GM18502 (cell line): ENCODE data around the gene TPST2.
A peak's percentile ranks its signal among the peaks of the same experiment; 100 is the strongest.

Experiments
- ATAC-seq: cut with Tn5 transposase; IDR thresholded peaks from one replicate; pipeline ENCODE4 v1.9.1; 2021; ENCODE audit warnings: mild to moderate bottlenecking; ENCODE audit not compliant: unreplicated experiment, poor library complexity

The TPST2 gene

GRCh38 chr22:26581633-26582168, 8.2 kb downstream of the TPST2 start:
- no peak for ATAC-seq

- ATAC-seq, result no peak
Observed at GRCh38 chr22:26581026-26581425, 8.9 kb downstream of the TPST2 start.

- ATAC-seq, result no peak
Observed at GRCh38 chr22:26580240-26580962, 9.5 kb downstream of the TPST2 start.

GRCh38 chr22:26579331-26579886, 10.5 kb downstream of the TPST2 start:
- peak; percentile 80 for ATAC-seq

- ATAC-seq, result no peak
Observed at GRCh38 chr22:26577081-26577480, 12.9 kb downstream of the TPST2 start.

- ATAC-seq, result no peak
Observed at GRCh38 chr22:26576026-26576680, 13.8 kb downstream of the TPST2 start.

- no peak for ATAC-seq
Observed at GRCh38 chr22:26574001-26574723, 15.8 kb downstream of the TPST2 start.

GRCh38 chr22:26573026-26573662, 16.8 kb downstream of the TPST2 start:
- no peak for ATAC-seq

- ATAC-seq, result no peak
Observed at GRCh38 chr22:26570864-26571525, 18.9 kb downstream of the TPST2 start.

- ATAC-seq, result no peak
Observed at GRCh38 chr22:26570115-26570514, 19.8 kb downstream of the TPST2 start.

- ATAC-seq, result no peak
Observed at GRCh38 chr22:26568207-26568706, 21.7 kb downstream of the TPST2 start.

- no peak for ATAC-seq
Observed at GRCh38 chr22:26567610-26568009, 22.3 kb downstream of the TPST2 start.

GRCh38 chr22:26566994-26567393, 22.9 kb downstream of the TPST2 start:
- ATAC-seq, result no peak

GRCh38 chr22:26565889-26566288, 24.0 kb downstream of the TPST2 start:
- no peak for ATAC-seq

GRCh38 chr22:26565181-26565580, 24.8 kb downstream of the TPST2 start:
- no peak for ATAC-seq

- no peak for ATAC-seq
Observed at GRCh38 chr22:26564672-26565071, 25.3 kb downstream of the TPST2 start.

- no peak for ATAC-seq
Observed at GRCh38 chr22:26564181-26564580, 25.8 kb downstream of the TPST2 start.

GRCh38 chr22:26563022-26563421, 26.9 kb downstream of the TPST2 start:
- no peak for ATAC-seq

- ATAC-seq, result no peak
Observed at GRCh38 chr22:26561756-26562417, 28.0 kb downstream of the TPST2 start.
